Measurements from ENCODE around the gene CSTPP1. TPM values are rescaled to one million over a fixed set of nuclear protein-coding genes. Genes with fewer than 3 reads are reported as not detected.

Gene CSTPP1
- total and polyA plus RNA-seq, 2 of the 8 experiments (the other 6 are each of a cell fraction or from before 2014, with no cell fraction given) = 24.2 to 28.7 TPM

DNA sequence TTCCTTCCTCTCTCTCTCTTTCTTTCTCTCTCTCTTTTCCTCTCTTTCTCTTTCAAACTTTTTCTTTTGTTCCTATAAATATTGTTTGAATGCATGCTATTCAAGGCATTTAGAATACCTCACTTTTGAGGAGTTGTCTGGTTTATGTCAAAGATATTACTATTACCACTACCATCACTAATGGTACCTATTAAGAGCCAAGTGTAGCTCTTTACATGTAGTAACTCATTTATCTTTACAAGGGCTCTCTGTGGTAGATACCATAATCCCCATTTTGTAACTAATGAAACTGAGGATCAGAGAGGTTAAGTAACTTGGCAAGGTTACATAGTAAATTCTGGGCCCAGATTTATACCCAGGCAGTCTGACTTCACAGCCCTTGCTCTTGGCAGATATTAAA, 116.0 kb downstream of the CSTPP1 start:
- Histone ChIP-seq H4K91ac (replicated peaks; ENCODE audit: insufficient read length, low read length) (no peak overlapping the region), H3K27me3 (replicated peaks in 1 of 4; ENCODE audit: control insufficient read depth in 3 of 4, extremely low read depth in 1 of 4, insufficient read depth in 3 of 4, low read length in 3 of 4) (no peaks in the 10 kb centered on the region), H3K4me2 (ENCODE audit: insufficient read depth in 1 of 2, low read depth in 2 of 2, low read length in 2 of 2) (no peak overlapping the region), H3K4me3 (ENCODE audit: extremely low read depth in 1 of 4, insufficient read depth in 2 of 4, low read depth in 3 of 4, low read length in 4 of 4) (no peak overlapping the region), H3K36me3 (ENCODE audit: control insufficient read depth in 2 of 4, insufficient read depth in 4 of 4, low read length in 3 of 4) (no peaks in the 10 kb centered on the region), H3K9me3 (ENCODE audit: insufficient read depth in 2 of 2, low read depth in 1 of 2, low read length in 1 of 2) (no peaks in the 10 kb centered on the region), H2AFZ (ENCODE audit: low read length) (no peak overlapping the region), H3K4ac (replicated peaks; ENCODE audit: insufficient read length, low read depth, low read length) (no peak overlapping the region), H3K18ac (ENCODE audit: extremely low read depth, low read length) (no peak overlapping the region), H3K23ac (ENCODE audit: insufficient read length) (no peak overlapping the region), H3K23me2 (ENCODE audit: low read depth, low read length) (no peaks in the 10 kb centered on the region), H2BK20ac (ENCODE audit: low read length) (no peak overlapping the region), H2AK5ac (ENCODE audit: low read depth, low read length) (no peak overlapping the region), H4K8ac (ENCODE audit: extremely low read depth, insufficient read depth, low read length) (no peak overlapping the region), H2BK5ac (ENCODE audit: low read depth, low read length) (no peak overlapping the region), H3K4me1 (replicated peaks in 1 of 4; ENCODE audit: control insufficient read depth in 3 of 4, insufficient read depth in 4 of 4, low read length in 3 of 4) (peaks cover 0 to 3% (median 3%) of the 10 kb centered on the region in 4 experiments; a peak in 3 of 7 replicates), H2BK12ac (ENCODE audit: low read depth, low read length) (no peak overlapping the region), H3K27ac (ENCODE audit: low read depth, low read length) (no peak overlapping the region), H4K20me1 (replicated peaks in 1 of 2; ENCODE audit: control insufficient read depth in 1 of 2, insufficient read depth in 2 of 2, low read length in 2 of 2) (no peaks in the 10 kb centered on the region), H2BK15ac (ENCODE audit: low read length) (no peak overlapping the region), H4K5ac (ENCODE audit: insufficient read length, low read depth, low read length) (no peak overlapping the region), H3K79me1 (ENCODE audit: low read depth, low read length) (no peaks in the 10 kb centered on the region), H2BK120ac (replicated peaks; ENCODE audit: low read depth, low read length) (no peak overlapping the region), H3K14ac (ENCODE audit: insufficient read length) (no peak overlapping the region), H3K56ac (replicated peaks; ENCODE audit: insufficient read length, low read depth, low read length) (no peak overlapping the region), H3K9ac (replicated peaks in 1 of 4; ENCODE audit: extremely low read depth in 1 of 4, low read depth in 3 of 4, low read length in 3 of 4) (no peak overlapping the region), H3K79me2 (ENCODE audit: control insufficient read depth in 1 of 2, insufficient read depth in 2 of 2, low read length in 2 of 2) (no peaks in the 10 kb centered on the region)
- DNase-seq (ENCODE audit: low read depth in 1 of 2, low spot score in 2 of 2) (no peak), FAIRE-seq (no peak)
- TF ChIP-seq SP1 (IDR thresholded peaks at IDR 0.05; ENCODE audit: low read depth, low read length) (no peak), NANOG (IDR thresholded peaks at IDR 0.05; ENCODE audit: insufficient read depth, low read depth, low read length, poor library complexity, severe bottlenecking) (no peak), CBX8 (IDR thresholded peaks at IDR 0.05; ENCODE audit: borderline replicate concordance, low read depth, low read length) (no peak), KDM4A (IDR thresholded peaks at IDR 0.05; ENCODE audit: low read depth, low read length, severe bottlenecking) (no peak)
- ChIA-PET POLR2A (ENCODE audit: partially characterized antibody) (no interaction called here), CTCF (ENCODE audit: partially characterized antibody) (no interaction called here)
